CD4-positive, CD25-positive, alpha-beta regulatory T cell (primary cell): ENCODE data around the gene PRKCE. TPM values are rescaled to one million over a fixed set of nuclear protein-coding genes. Genes with fewer than 3 reads are reported as not detected.
A peak's percentile ranks its signal among the peaks of the same experiment; 100 is the strongest.
"Not testable (repeated sequence)": the region's sequence is repeated elsewhere in the genome, so short reads cannot be mapped to it uniquely, and the experiment has no call there.

Experiments
- ATAC-seq, 2 donors: fragments of 150-1000 bp; cut with Tn5 transposase; one replicate each; pipeline ENCODE4 v1.10.0; 2021; ENCODE audit warnings: low read depth in 2 of 2, moderate number of reproducible peaks in 2 of 2, moderate library complexity in 1 of 2
- DNase-seq, 3 donors: peaks; one replicate each; pipeline versions ENCODE4 v3.0.0 to v3.0.0-alpha.2; 2012 to 2022; ENCODE audit warnings: mixed read lengths in 1 of 3
- H3K27ac ChIP-seq: one replicate; pipeline ENCODE4 v1.7.0; 2013; ENCODE audit warnings: mild to moderate bottlenecking, low read length; ENCODE audit not compliant: insufficient read depth, poor library complexity, severe bottlenecking
- H3K27me3 ChIP-seq: one replicate; pipeline ENCODE4 v1.7.0; 2013; ENCODE audit warnings: low read length; ENCODE audit not compliant: control insufficient read depth, insufficient read depth
- H3K36me3 ChIP-seq: one replicate; pipeline ENCODE4 v1.7.0; 2013; ENCODE audit warnings: mild to moderate bottlenecking, low read length, moderate library complexity; ENCODE audit not compliant: control insufficient read depth, insufficient read depth
- H3K4me1 ChIP-seq: 2 replicates; pipeline ENCODE4 v1.7.0; 2013; ENCODE audit warnings: mild to moderate bottlenecking, low read length; ENCODE audit not compliant: insufficient read depth, control insufficient read depth, poor library complexity, severe bottlenecking
- H3K4me3 ChIP-seq: one replicate; pipeline ENCODE4 v1.7.0; 2013; ENCODE audit warnings: low read depth, mild to moderate bottlenecking, low read length, moderate library complexity
- H3K9me3 ChIP-seq, 2 experiments: 1 replicate in 1 of 2; 2 replicates in 1 of 2; pipeline ENCODE4 v1.7.0; 2013; ENCODE audit warnings: low read length in 2 of 2, mild to moderate bottlenecking in 1 of 2, moderate library complexity in 1 of 2; ENCODE audit not compliant: control insufficient read depth in 2 of 2
- H3K27ac Mint-ChIP-seq, 3 donors: one replicate each; pipeline ENCODE4 v1.8.0; 2020 to 2022; ENCODE audit warnings: mild to moderate bottlenecking in 3 of 3, mixed read lengths in 3 of 3, moderate library complexity in 2 of 3
- H3K27me3 Mint-ChIP-seq: one replicate; pipeline ENCODE4 v1.8.0; 2022; ENCODE audit warnings: mild to moderate bottlenecking, mixed read lengths
- H3K36me3 Mint-ChIP-seq: one replicate; pipeline ENCODE4 v1.8.0; 2020; ENCODE audit warnings: mixed read lengths
- H3K4me1 Mint-ChIP-seq, 4 donors: one replicate each; pipeline ENCODE4 v1.8.0; 2020 to 2022; ENCODE audit warnings: mixed read lengths in 4 of 4, mild to moderate bottlenecking in 1 of 4
- H3K4me3 Mint-ChIP-seq, 4 donors: one replicate each; pipeline ENCODE4 v1.8.0; 2020 to 2022; ENCODE audit warnings: mild to moderate bottlenecking in 4 of 4, mixed read lengths in 4 of 4, moderate library complexity in 3 of 4
- H3K9me3 Mint-ChIP-seq, 7 donors: one replicate each; pipeline ENCODE4 v1.8.0; 2020 to 2022; ENCODE audit warnings: mixed read lengths in 7 of 7, mild to moderate bottlenecking in 3 of 7, moderate library complexity in 2 of 7
- polyA plus RNA-seq, 4 donors: library from polyadenylated mRNA; unstranded; fragments of 300-500 nt; fragmentation: Illumina TruSeq; gene quantifications; one replicate each; pipeline ENCODE4 v1.2.3, GENCODE V29; 2021
- total RNA-seq: library from RNA; stranded (reverse); gene quantifications from one replicate; pipeline ENCODE4 v1.2.3, GENCODE V29; 2022

PRKCE gene
- total and polyA plus RNA-seq, 5 donors from 2014 or later = 0.78 to 16.5 (median 1.3) TPM

GRCh38 chr2:45852450-45853150 lies 201.1 kb downstream of the PRKCE start:
- Histone ChIP-seq H3K27me3 (no peaks in the 10 kb centered on the region), H3K4me1 (no peaks in the 10 kb centered on the region), H3K36me3 (no peaks in the 10 kb centered on the region), H3K9me3 (no peaks in the 10 kb centered on the region), H3K4me3 (no peak overlapping the region), H3K27ac (no peak overlapping the region)
- ATAC-seq (no peak), DNase-seq (no peak)
- peaks cover 12% of the 10 kb centered on the region for H3K36me3 Mint-ChIP-seq
- no peak overlapping the region for H3K4me3 Mint-ChIP-seq
- peak overlapping the region in 1 of 3 donors; percentile 23 for H3K27ac Mint-ChIP-seq
- peaks cover 0 to 3% (median 0%) of the 10 kb centered on the region in 7 donors for H3K9me3 Mint-ChIP-seq
- no peaks in the 10 kb centered on the region for H3K27me3 Mint-ChIP-seq
- H3K4me1 Mint-ChIP-seq = peaks cover 0 to 15% (median 1%) of the 10 kb centered on the region in 4 donors

GRCh38 chr2:45855374-45855773 lies 203.9 kb downstream of the PRKCE start:
- H3K9me3 ChIP-seq = no peaks in the 10 kb centered on the region
- H3K4me1 ChIP-seq = no peaks in the 10 kb centered on the region
- no peak overlapping the region for H3K4me3 ChIP-seq
- no peak overlapping the region for H3K4me3 Mint-ChIP-seq
- no peaks in the 10 kb centered on the region for H3K27me3 Mint-ChIP-seq
- H3K27ac Mint-ChIP-seq = no peak overlapping the region
- peaks cover 0 to 25% (median 9%) of the 10 kb centered on the region in 4 donors for H3K4me1 Mint-ChIP-seq
- no peak for DNase-seq
- H3K27me3 ChIP-seq = no peaks in the 10 kb centered on the region
- H3K36me3 ChIP-seq = no peaks in the 10 kb centered on the region
- no peak for ATAC-seq
- no peak overlapping the region for H3K27ac ChIP-seq
- H3K9me3 Mint-ChIP-seq = peaks cover 0 to 3% (median 0%) of the 10 kb centered on the region in 7 donors
- H3K36me3 Mint-ChIP-seq = peaks cover under 1% of the 10 kb centered on the region

- Histone ChIP-seq H3K36me3 (no peaks in the 10 kb centered on the region), H3K27me3 (no peaks in the 10 kb centered on the region), H3K27ac (no peak overlapping the region), H3K4me3 (no peak overlapping the region), H3K9me3 (no peaks in the 10 kb centered on the region), H3K4me1 (no peaks in the 10 kb centered on the region)
- DNase-seq (no peak), ATAC-seq (no peak)
- H3K27ac Mint-ChIP-seq = no peak overlapping the region
- H3K27me3 Mint-ChIP-seq = peaks cover 4% of the 10 kb centered on the region
- peaks cover 4 to 31% (median 17%) of the 10 kb centered on the region in 4 donors for H3K4me1 Mint-ChIP-seq
- H3K36me3 Mint-ChIP-seq = no peaks in the 10 kb centered on the region
- H3K4me3 Mint-ChIP-seq = no peak overlapping the region
- H3K9me3 Mint-ChIP-seq = peaks cover 0 to 3% (median 0%) of the 10 kb centered on the region in 7 donors
Measured at GRCh38 chr2:45856391-45857274, 205.2 kb downstream of the PRKCE start.

GRCh38 chr2:45857275-45857609 lies 205.8 kb downstream of the PRKCE start:
- Histone ChIP-seq H3K4me3 (no peak overlapping the region), H3K27me3 (no peaks in the 10 kb centered on the region), H3K9me3 (no peaks in the 10 kb centered on the region), H3K4me1 (no peaks in the 10 kb centered on the region), H3K27ac (no peak overlapping the region), H3K36me3 (no peaks in the 10 kb centered on the region)
- H3K36me3 Mint-ChIP-seq = no peaks in the 10 kb centered on the region
- H3K27ac Mint-ChIP-seq = no peak overlapping the region
- H3K27me3 Mint-ChIP-seq = peaks cover 4% of the 10 kb centered on the region
- no peak overlapping the region for H3K4me3 Mint-ChIP-seq
- peaks cover 0 to 3% (median 0%) of the 10 kb centered on the region in 7 donors for H3K9me3 Mint-ChIP-seq
- DNase-seq (no peak), ATAC-seq (no peak)
- peaks cover 4 to 29% (median 17%) of the 10 kb centered on the region in 4 donors for H3K4me1 Mint-ChIP-seq

- Mint-ChIP-seq H3K36me3 (no peaks in the 10 kb centered on the region), H3K27me3 (peaks cover 4% of the 10 kb centered on the region), H3K4me3 (no peak overlapping the region), H3K9me3 (peaks cover 0 to 3% (median 0%) of the 10 kb centered on the region in 7 donors), H3K27ac (peak overlapping the region in 1 of 3 donors; percentile 43), H3K4me1 (peaks cover 4 to 27% (median 17%) of the 10 kb centered on the region in 4 donors)
- Histone ChIP-seq H3K9me3 (no peaks in the 10 kb centered on the region), H3K36me3 (no peaks in the 10 kb centered on the region), H3K4me1 (no peaks in the 10 kb centered on the region), H3K27me3 (no peaks in the 10 kb centered on the region), H3K27ac (no peak overlapping the region), H3K4me3 (no peak overlapping the region)
- ATAC-seq (no peak), DNase-seq (no peak)
Measured at GRCh38 chr2:45857867-45858520, 206.5 kb downstream of the PRKCE start.

- not testable (repeated sequence) for H3K27me3 Mint-ChIP-seq, H3K4me1 ChIP-seq, H3K27ac Mint-ChIP-seq, H3K9me3 Mint-ChIP-seq, H3K9me3 ChIP-seq, H3K27ac ChIP-seq, ATAC-seq, DNase-seq, H3K4me3 Mint-ChIP-seq, H3K4me3 ChIP-seq, H3K36me3 ChIP-seq, H3K36me3 Mint-ChIP-seq, H3K27me3 ChIP-seq
- peaks cover 4 to 27% (median 17%) of the 10 kb centered on the region in 4 donors for H3K4me1 Mint-ChIP-seq
Measured at GRCh38 chr2:45858872-45859271, 207.4 kb downstream of the PRKCE start.

GRCh38 chr2:45859682-45860081 lies 208.2 kb downstream of the PRKCE start:
- H3K36me3 ChIP-seq = no peaks in the 10 kb centered on the region
- H3K4me3 ChIP-seq = no peak overlapping the region
- H3K4me1 ChIP-seq = no peaks in the 10 kb centered on the region
- Mint-ChIP-seq H3K36me3 (no peaks in the 10 kb centered on the region), H3K9me3 (peaks cover 0 to 3% (median 0%) of the 10 kb centered on the region in 7 donors), H3K27ac (no peak overlapping the region), H3K27me3 (peaks cover 4% of the 10 kb centered on the region), H3K4me3 (no peak overlapping the region), H3K4me1 (peaks cover 4 to 27% (median 17%) of the 10 kb centered on the region in 4 donors)
- no peaks in the 10 kb centered on the region for H3K9me3 ChIP-seq
- ATAC-seq (no peak), DNase-seq (no peak)
- H3K27me3 ChIP-seq = no peaks in the 10 kb centered on the region
- no peak overlapping the region for H3K27ac ChIP-seq
